Smooth muscle cell (in vitro differentiated cells): ENCODE results near the gene LRRC7. TPM values are rescaled to one million over a fixed set of nuclear protein-coding genes. Genes with fewer than 3 reads are reported as not detected.

Experiments used
- DNase-seq: peaks from one replicate; lab custom pipeline; 2025; ENCODE audit not compliant: unreplicated experiment; lab: John Stamatoyannopoulos, UW
- H2AFZ ChIP-seq: fragments of 200-600 bp; sonication (generic); 2 replicates; pipeline ENCODE4 v1.6.0; 2016; ENCODE audit warnings: antibody characterized with exemption, low read depth, mild to moderate bottlenecking
- H3F3A ChIP-seq: fragments of 200-600 bp; sonication (generic); 2 replicates; pipeline ENCODE4 v1.6.0; 2017; ENCODE audit warnings: antibody characterized with exemption, low read depth
- H3K27ac ChIP-seq: fragments of 200-600 bp; sonication (generic); 2 replicates; pipeline ENCODE4 v1.5.1; 2016; ENCODE audit warnings: low read depth, mild to moderate bottlenecking
- H3K27me3 ChIP-seq: fragments of 200-600 bp; sonication (generic); 2 replicates; pipeline ENCODE4 v1.6.1; 2016; ENCODE audit warnings: low read depth, mild to moderate bottlenecking
- H3K36me3 ChIP-seq: fragments of 200-600 bp; sonication (generic); 2 replicates; pipeline ENCODE4 v1.5.1; 2016; ENCODE audit warnings: low read depth
- H3K4me1 ChIP-seq: fragments of 200-600 bp; sonication (generic); 2 replicates; pipeline ENCODE4 v1.5.1; 2016; ENCODE audit warnings: low read depth
- H3K4me2 ChIP-seq: fragments of 200-600 bp; sonication (generic); 2 replicates; pipeline ENCODE4 v1.6.0; 2016; ENCODE audit warnings: mild to moderate bottlenecking
- H3K4me3 ChIP-seq: fragments of 200-600 bp; sonication (generic); 2 replicates; pipeline ENCODE4 v1.5.1; 2016; ENCODE audit warnings: mild to moderate bottlenecking
- H3K79me2 ChIP-seq: fragments of 200-600 bp; sonication (generic); 2 replicates; pipeline ENCODE4 v1.6.0; 2016; ENCODE audit warnings: low read depth, mild to moderate bottlenecking
- H3K9ac ChIP-seq: fragments of 200-600 bp; sonication (generic); 2 replicates; pipeline ENCODE4 v1.6.0; 2016; ENCODE audit warnings: low read depth
- H3K9me3 ChIP-seq: fragments of 200-600 bp; sonication (generic); replicated peaks from 2 replicates; pipeline ENCODE4 v1.5.1; 2016; ENCODE audit warnings: low read depth
- H4K20me1 ChIP-seq: fragments of 200-600 bp; sonication (generic); 2 replicates; pipeline ENCODE4 v1.6.0; 2016; ENCODE audit warnings: low read depth
- CTCF ChIP-seq: fragments of 200-600 bp; sonication (generic); IDR thresholded peaks from 2 replicates; pipeline ENCODE4 v1.5.1; 2017; ENCODE audit warnings: borderline replicate concordance, mild to moderate bottlenecking, antibody characterized with exemption; ENCODE audit not compliant: insufficient read depth, poor library complexity, severe bottlenecking
- WGBS: methylation state at CpG from one replicate; pipeline ENCODE4 v1.1.7; 2016; ENCODE audit warnings: low lambda C conversion rate; 5-methylcytosine and 5-hydroxymethylcytosine counted together
- polyA plus RNA-seq: library from polyadenylated mRNA; unstranded; fragments of >200 nt; fragmentation: Nextera tagmentation; extraction: Ambion mirVana; gene quantifications from 2 replicates; pipeline ENCODE4 v1.2.1, GENCODE V29; 2016
- total RNA-seq: library from RNA; depleted of rRNA; stranded (reverse); fragments of >200 nt; gene quantifications from 2 replicates; pipeline ENCODE4 v1.2.3, GENCODE V29; 2014

The LRRC7 gene
- total and polyA plus RNA-seq, 2 experiments from 2014 or later = 0.04 to 0.06 TPM

- Histone ChIP-seq H3K4me3 (no peak overlapping the region), H2AFZ (no peak overlapping the region), H3K9me3 (no peaks in the 10 kb centered on the region), H3K4me2 (no peak overlapping the region), H3K4me1 (no peaks in the 10 kb centered on the region), H3K9ac (no peak overlapping the region), H3F3A (no peaks in the 10 kb centered on the region), H4K20me1 (no peaks in the 10 kb centered on the region), H3K27me3 (no peaks in the 10 kb centered on the region), H3K36me3 (no peaks in the 10 kb centered on the region), H3K27ac (no peak overlapping the region), H3K79me2 (no peaks in the 10 kb centered on the region)
- WGBS = 71% methylated on average over 2 of the region's 2 CpGs
- no peak for DNase-seq
- TF ChIP-seq CTCF = no peak
Observed at GRCh38 chr1:69688193-69688592, 120.5 kb downstream of the LRRC7 start.

GRCh38 chr1:69691179-69691578 lies 123.5 kb downstream of the LRRC7 start:
- Histone ChIP-seq H3K27ac (no peak overlapping the region), H3K27me3 (no peaks in the 10 kb centered on the region), H3K9me3 (no peaks in the 10 kb centered on the region), H3K79me2 (no peaks in the 10 kb centered on the region), H3K9ac (no peak overlapping the region), H3K4me3 (no peak overlapping the region), H3F3A (no peaks in the 10 kb centered on the region), H3K4me1 (no peaks in the 10 kb centered on the region), H3K36me3 (no peaks in the 10 kb centered on the region), H4K20me1 (no peaks in the 10 kb centered on the region), H2AFZ (no peak overlapping the region), H3K4me2 (no peak overlapping the region)
- WGBS = 55% methylated on average over 3 of the region's 3 CpGs
- DNase-seq = no peak
- TF ChIP-seq CTCF = no peak

- TF ChIP-seq CTCF = no peak
- Histone ChIP-seq H3K9ac (no peak overlapping the region), H3K4me2 (no peak overlapping the region), H2AFZ (no peak overlapping the region), H4K20me1 (no peaks in the 10 kb centered on the region), H3K4me3 (no peak overlapping the region), H3F3A (no peaks in the 10 kb centered on the region), H3K36me3 (no peaks in the 10 kb centered on the region), H3K4me1 (no peaks in the 10 kb centered on the region), H3K27me3 (no peaks in the 10 kb centered on the region), H3K79me2 (no peaks in the 10 kb centered on the region), H3K9me3 (no peaks in the 10 kb centered on the region), H3K27ac (no peak overlapping the region)
- DNase-seq = no peak
Observed at GRCh38 chr1:69693921-69694675, 126.4 kb downstream of the LRRC7 start.

- Histone ChIP-seq H3K9me3 (no peaks in the 10 kb centered on the region), H3K27ac (no peak overlapping the region), H3K4me3 (no peak overlapping the region), H3K79me2 (no peaks in the 10 kb centered on the region), H3K4me2 (no peak overlapping the region), H2AFZ (no peak overlapping the region), H3K4me1 (no peaks in the 10 kb centered on the region), H3F3A (no peaks in the 10 kb centered on the region), H3K27me3 (no peaks in the 10 kb centered on the region), H3K9ac (no peak overlapping the region), H3K36me3 (no peaks in the 10 kb centered on the region), H4K20me1 (no peaks in the 10 kb centered on the region)
- 95% methylated on average over 2 of the region's 2 CpGs for WGBS
- no peak for DNase-seq
- TF ChIP-seq CTCF = no peak
Observed at GRCh38 chr1:69697340-69697739, 129.6 kb downstream of the LRRC7 start.
